ENCODE results near the gene DYNLT3. TPM values are rescaled to one million over a fixed set of nuclear protein-coding genes. Genes with fewer than 3 reads are reported as not detected.

The DYNLT3 gene
- total RNA-seq, 3 donors from 2014 or later = 19.6 to 27.8 (median 20.3) TPM

- Histone ChIP-seq H3K36me3 (ENCODE audit: low read depth) (no peaks in the 10 kb centered on the region), H3K4me3 (no peak overlapping the region), H3K4me1 (ENCODE audit: low read depth) (no peaks in the 10 kb centered on the region), H3K9me3 (no peaks in the 10 kb centered on the region)
- ATAC-seq (no peak), DNase-seq (no peak)
- intact Hi-C loops (cut with DNase I, micrococcal nuclease) = no loop called here
- TF ChIP-seq, protein P1, sequence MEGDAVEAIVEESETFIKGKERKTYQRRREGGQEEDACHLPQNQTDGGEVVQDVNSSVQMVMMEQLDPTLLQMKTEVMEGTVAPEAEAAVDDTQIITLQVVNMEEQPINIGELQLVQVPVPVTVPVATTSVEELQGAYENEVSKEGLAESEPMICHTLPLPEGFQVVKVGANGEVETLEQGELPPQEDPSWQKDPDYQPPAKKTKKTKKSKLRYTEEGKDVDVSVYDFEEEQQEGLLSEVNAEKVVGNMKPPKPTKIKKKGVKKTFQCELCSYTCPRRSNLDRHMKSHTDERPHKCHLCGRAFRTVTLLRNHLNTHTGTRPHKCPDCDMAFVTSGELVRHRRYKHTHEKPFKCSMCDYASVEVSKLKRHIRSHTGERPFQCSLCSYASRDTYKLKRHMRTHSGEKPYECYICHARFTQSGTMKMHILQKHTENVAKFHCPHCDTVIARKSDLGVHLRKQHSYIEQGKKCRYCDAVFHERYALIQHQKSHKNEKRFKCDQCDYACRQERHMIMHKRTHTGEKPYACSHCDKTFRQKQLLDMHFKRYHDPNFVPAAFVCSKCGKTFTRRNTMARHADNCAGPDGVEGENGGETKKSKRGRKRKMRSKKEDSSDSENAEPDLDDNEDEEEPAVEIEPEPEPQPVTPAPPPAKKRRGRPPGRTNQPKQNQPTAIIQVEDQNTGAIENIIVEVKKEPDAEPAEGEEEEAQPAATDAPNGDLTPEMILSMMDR (IDR thresholded peaks at IDR 0.05) = no peak
These were observed 40.0 kb upstream of the DYNLT3 start for GRCh38 chrX:37887347-37887746.

DNA sequence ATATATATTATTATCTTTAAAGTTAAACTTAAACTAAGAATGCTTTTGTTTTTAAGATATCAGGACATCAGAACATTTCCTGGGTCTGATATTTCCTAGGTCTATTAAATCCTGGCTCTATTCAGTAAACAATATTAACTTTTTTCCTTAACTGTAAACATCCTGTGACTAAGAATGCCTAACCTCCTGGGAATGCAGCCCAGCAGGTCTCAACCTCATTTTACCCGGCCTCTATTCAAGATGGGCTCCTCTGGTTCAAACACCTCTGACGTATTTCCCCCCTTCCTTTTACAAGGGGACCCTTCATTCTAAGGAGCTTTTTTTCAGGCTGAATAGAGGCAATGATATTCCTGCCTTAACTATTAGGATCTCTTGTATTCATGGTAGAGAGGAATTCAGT, 35.8 kb upstream of the DYNLT3 start:
- intact Hi-C loops (cut with DNase I, micrococcal nuclease) = no loop called here
- H3K4me3 ChIP-seq = no peak overlapping the region
- no peaks in the 10 kb centered on the region for H3K36me3 ChIP-seq (ENCODE audit: low read depth)
- TF ChIP-seq, protein P1 (IDR thresholded peaks at IDR 0.05) = no peak
- H3K4me1 ChIP-seq (ENCODE audit: low read depth) = no peaks in the 10 kb centered on the region
- DNase-seq = no peak
- ATAC-seq = no peak
- no peaks in the 10 kb centered on the region for H3K9me3 ChIP-seq

GRCh38 chrX:37879692-37880091, 32.3 kb upstream of the DYNLT3 start:
- H3K9me3 ChIP-seq = no peaks in the 10 kb centered on the region
- no peaks in the 10 kb centered on the region for H3K36me3 ChIP-seq (ENCODE audit: low read depth)
- intact Hi-C loops (cut with DNase I, micrococcal nuclease) = no loop called here
- no peak overlapping the region for H3K4me3 ChIP-seq
- peak; percentile 60 for ATAC-seq
- no peak for DNase-seq
- TF ChIP-seq, protein P1 (IDR thresholded peaks at IDR 0.05) = no peak
- H3K4me1 ChIP-seq (ENCODE audit: low read depth) = no peaks in the 10 kb centered on the region

DNA sequence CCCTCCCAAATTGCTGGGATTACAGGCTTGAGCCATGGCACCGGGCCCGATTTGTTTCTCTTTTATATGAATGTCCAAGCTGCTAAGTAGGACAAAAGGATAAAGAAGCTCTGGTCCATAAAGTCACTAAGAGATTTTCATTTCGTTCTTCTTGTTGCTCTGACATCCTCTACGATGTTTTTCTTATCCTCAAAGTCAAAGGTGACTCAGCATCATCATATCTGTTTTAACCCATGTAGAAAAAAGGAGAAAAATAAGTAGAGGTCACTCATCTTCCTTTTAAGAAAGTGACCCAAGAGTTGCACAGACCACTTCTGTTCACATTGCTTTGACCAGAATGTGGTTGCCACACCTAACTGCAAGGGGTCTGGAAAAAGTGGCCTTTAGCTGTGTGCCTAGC, 29.3 kb upstream of the DYNLT3 start:
- DNase-seq (no peak), ATAC-seq (no peak)
- TF ChIP-seq, protein P1 (IDR thresholded peaks at IDR 0.05) = no peak
- intact Hi-C loops (cut with DNase I, micrococcal nuclease) = no loop called here
- H3K9me3 ChIP-seq = no peaks in the 10 kb centered on the region
- H3K4me3 ChIP-seq = no peak overlapping the region
- H3K36me3 ChIP-seq (ENCODE audit: low read depth) = no peaks in the 10 kb centered on the region
- no peaks in the 10 kb centered on the region for H3K4me1 ChIP-seq (ENCODE audit: low read depth)

DNA sequence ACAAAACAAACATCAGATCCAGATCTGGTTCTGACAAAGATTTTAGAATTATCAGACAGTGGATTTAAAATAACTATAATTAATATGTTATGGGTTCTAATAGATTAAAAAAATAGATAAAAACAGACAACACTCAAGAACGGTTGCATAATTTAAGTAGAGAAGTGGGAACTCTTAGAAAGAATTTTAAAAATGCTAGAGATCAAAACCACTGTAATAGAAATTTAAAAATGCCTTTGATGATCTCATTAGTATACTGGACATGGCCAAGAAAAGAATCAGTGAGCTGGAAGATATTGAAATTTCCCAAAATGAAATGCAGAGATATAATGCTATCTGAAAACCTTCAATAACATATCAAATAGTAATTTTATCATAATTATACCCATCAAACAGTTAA, 28.3 kb upstream of the DYNLT3 start:
- intact Hi-C loops (cut with DNase I, micrococcal nuclease) = no loop called here
- no peak overlapping the region for H3K4me3 ChIP-seq
- no peaks in the 10 kb centered on the region for H3K4me1 ChIP-seq (ENCODE audit: low read depth)
- H3K36me3 ChIP-seq (ENCODE audit: low read depth) = no peaks in the 10 kb centered on the region
- H3K9me3 ChIP-seq = no peaks in the 10 kb centered on the region
- ATAC-seq (no peak), DNase-seq (no peak)
- TF ChIP-seq, protein P1 (IDR thresholded peaks at IDR 0.05) = no peak

DNA sequence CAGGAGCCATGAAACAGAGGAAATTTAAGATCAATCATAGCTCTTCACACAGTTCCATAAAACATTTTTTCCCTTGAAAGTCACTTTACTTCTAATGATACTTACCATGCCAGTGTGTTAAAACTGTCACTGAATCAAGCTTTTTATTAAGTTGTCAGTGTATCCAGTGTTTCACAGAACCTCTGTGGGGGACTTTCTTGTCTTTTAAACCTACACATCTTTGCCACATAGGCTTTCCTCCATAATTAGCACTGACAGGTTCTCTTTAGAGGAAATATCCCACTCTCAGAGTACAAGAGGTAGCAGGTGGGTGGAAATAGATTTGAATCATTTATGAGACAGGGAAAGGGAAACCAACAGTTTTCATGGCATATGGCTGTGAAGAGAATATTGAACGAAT, 25.8 kb upstream of the DYNLT3 start:
- no peaks in the 10 kb centered on the region for H3K36me3 ChIP-seq (ENCODE audit: low read depth)
- TF ChIP-seq, protein P1 (IDR thresholded peaks at IDR 0.05) = no peak
- H3K4me3 ChIP-seq = no peak overlapping the region
- DNase-seq (no peak), ATAC-seq (no peak)
- intact Hi-C loops (cut with DNase I, micrococcal nuclease) = no loop called here
- H3K9me3 ChIP-seq = no peaks in the 10 kb centered on the region
- H3K4me1 ChIP-seq (ENCODE audit: low read depth) = no peaks in the 10 kb centered on the region
